GM18505 (cell line): ENCODE data around the gene BMPER.

Experiments used
- ATAC-seq: cut with Tn5 transposase; IDR thresholded peaks from one replicate; pipeline ENCODE4 v1.9.1; 2021; ENCODE audit not compliant: unreplicated experiment
- POLR2A ChIP-seq: IDR thresholded peaks from 4 replicates; pipeline ENCODE4 v1.6.1; 2011; ENCODE audit warnings: borderline replicate concordance; ENCODE audit not compliant: insufficient read depth, insufficient read length; ENCODE audit errors: extremely low read depth

BMPER gene

GRCh38 chr7:33941418-33941817 is 36.1 kb downstream of the BMPER start:
- ATAC-seq, result no peak
- no peak for TF ChIP-seq POLR2A

DNA sequence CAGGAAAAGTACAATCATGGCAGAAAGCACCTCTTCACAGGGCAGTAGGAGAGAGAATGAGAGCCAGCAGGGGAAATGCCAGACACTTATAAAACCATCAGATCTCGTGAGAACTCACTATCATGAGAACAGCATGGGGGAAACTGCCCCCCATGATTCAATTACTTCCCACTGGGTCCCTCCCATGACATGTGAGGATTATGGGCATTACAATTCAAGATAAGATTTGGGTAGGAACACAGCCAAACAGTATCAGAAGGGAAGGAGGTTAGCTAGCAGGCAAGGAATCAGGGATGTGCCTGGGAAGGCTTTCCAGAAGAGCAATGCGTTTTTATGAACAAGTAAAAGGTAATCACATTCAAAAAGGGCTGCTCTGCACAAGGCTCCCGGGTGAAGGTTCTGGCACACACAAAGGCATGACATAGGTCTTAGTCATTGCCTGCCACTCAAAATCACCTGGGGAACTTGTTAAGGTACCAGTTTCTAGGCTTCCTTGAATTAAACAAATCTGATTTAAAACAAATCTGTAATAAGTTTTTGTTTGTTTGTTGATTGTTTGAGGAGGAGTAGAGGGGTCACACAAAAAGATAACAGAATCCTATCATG is 40.9 kb downstream of the BMPER start:
- no peak for TF ChIP-seq POLR2A
- no peak for ATAC-seq

DNA sequence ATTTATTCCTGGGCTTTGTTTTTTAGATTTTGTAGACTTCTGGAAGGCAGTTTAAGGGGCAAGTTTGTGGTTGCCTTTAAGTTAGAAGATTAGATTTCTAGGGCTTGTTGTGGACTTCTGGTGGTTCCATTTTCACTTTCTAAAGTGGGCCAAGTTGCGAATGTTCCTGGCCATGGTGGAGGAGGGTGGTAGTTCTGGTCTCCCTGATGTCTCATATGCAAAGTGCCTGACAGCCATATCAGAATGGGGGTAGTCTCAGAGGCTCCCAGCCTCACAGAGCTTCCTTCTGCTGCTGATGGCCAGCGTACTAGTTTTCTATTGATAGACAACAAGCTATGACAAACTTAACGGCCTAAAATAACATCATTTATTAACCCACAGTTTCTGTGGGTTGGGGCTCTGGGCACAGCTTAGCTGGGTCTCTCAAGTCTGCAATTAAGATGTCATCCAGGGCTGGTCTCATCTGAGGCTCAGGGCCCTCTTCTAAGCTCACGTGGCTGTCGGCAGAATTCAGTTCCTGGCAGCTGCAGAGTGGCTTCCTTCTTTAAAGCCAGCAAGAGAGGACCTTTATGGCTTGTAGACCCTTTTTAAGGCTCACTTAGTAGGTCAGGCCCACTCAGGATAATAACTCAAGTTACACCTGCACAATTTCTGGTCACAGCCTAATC is 44.8 kb downstream of the BMPER start:
- TF ChIP-seq POLR2A, result no peak
- ATAC-seq, result no peak

GRCh38 chr7:33952824-33953223 is 47.5 kb downstream of the BMPER start:
- TF ChIP-seq POLR2A, result no peak
- ATAC-seq, result no peak

GRCh38 chr7:33958104-33958503 is 52.8 kb downstream of the BMPER start:
- no peak for TF ChIP-seq POLR2A
- no peak for ATAC-seq

GRCh38 chr7:33959676-33960075 is 54.3 kb downstream of the BMPER start:
- ATAC-seq, result no peak
- TF ChIP-seq POLR2A, result no peak

GRCh38 chr7:33961948-33962347 is 56.6 kb downstream of the BMPER start:
- TF ChIP-seq POLR2A, result no peak
- ATAC-seq, result no peak

- TF ChIP-seq POLR2A, result no peak
- ATAC-seq, result no peak
Measured at GRCh38 chr7:33964417-33965182, 59.3 kb downstream of the BMPER start.

DNA sequence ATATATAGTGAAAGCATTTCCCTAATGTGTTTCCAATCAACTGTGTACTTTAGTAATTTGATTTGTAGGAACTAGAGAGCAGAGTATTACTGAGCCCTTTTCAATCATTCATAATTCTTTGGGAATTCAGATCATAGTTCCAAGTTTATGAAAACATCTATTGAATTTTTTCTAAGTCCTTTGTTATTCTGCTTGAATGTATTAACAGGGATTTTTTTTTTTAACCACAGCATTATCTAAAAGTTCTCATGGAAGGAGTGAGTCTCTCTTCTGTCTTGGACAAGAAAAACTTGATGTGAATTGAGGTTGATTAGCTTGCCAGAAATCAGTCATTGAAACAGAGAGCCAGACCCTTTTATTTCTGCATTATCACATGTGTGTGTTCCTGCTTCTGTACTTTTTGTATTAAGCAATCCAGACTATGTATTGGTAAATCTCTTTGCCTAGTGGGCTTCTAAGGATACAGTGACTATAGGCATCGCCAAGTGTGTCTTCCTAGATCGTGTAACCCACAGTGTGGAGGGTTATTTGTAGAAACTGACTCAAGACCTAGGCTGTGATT is 59.9 kb downstream of the BMPER start:
- ATAC-seq, result no peak
- no peak for TF ChIP-seq POLR2A

DNA sequence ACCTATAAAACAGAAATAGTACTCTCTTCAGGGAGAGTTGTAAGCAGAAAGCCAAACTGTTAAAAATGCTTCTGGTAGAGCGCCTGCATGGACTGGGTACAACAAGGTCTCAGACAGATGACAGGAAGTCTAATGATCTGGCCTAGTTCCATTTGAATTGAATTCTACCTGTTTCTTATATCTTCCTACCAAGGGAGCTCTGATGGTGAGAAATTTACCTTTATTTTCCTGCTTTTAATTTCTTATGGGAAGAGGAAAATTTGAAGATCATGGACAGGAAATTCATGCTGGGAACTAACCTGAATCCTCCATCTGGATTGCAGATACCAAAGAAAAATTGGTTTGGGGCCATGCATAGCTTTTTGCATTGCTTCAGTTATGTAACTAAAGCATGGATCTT is 63.3 kb downstream of the BMPER start:
- TF ChIP-seq POLR2A, result no peak
- no peak for ATAC-seq

DNA sequence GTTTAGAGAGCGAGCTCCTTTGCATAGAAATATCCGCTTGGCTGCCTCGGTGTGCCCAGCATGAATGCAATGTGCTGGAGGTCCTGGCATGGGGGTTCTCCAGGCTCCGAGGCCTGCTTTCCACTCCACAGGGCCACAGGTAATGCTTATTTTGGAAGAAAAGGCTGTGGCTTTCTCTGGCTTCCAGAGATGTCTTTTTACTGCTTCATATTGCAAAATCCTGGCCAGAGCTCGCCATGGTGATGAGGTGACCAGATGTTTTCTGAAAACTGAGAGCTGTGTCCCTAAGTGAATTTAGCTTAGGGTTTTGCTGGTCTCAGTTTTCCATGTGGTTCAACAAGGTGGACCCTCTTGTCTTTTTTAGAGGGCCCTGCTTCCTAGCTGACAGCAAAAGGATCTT is 65.2 kb downstream of the BMPER start:
- no peak for ATAC-seq
- no peak for TF ChIP-seq POLR2A

DNA sequence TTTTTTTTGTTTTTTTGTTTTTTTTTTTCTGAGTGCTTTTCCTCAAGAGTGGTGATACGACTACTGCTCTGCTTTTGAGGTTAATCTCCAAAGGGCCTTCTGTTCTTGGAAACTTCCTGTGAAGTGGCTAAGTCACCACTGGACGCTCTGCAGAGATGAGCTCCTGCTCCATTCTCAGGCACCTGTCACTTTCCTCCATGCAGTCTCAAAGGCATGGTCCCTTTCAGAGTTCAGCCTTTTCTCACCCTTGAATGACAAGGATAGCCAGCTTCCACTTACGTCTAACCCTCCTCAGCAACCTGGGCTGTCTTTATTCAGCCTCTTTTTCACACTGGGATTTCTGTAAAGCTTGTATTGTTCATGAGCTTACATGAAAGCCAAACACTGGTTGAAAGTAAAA is 65.8 kb downstream of the BMPER start:
- ATAC-seq, result no peak
- no peak for TF ChIP-seq POLR2A

GRCh38 chr7:33973231-33974015 is 68.1 kb downstream of the BMPER start:
- ATAC-seq, result no peak
- no peak for TF ChIP-seq POLR2A
